Heart right ventricle (tissue), 16 donors: Measurements from ENCODE around the gene FLRT1. TPM values are rescaled to one million over a fixed set of nuclear protein-coding genes. Genes with fewer than 3 reads are reported as not detected.

ENCODE experiments used
- ATAC-seq, 8 donors: fragments of 200-7000 bp; cut with Tn5 transposase; one replicate each; pipeline ENCODE4 v1.9.1; 2020; ENCODE audit warnings: mild to moderate bottlenecking in 8 of 8, moderate library complexity in 8 of 8, moderate number of reproducible peaks in 1 of 8
- DNase-seq, 2 donors: peaks; one replicate each; pipeline ENCODE4 v3.0.0-alpha.2; 2020
- H3K27ac ChIP-seq, 10 donors: fragments of 200-600 bp; sonication (generic) in 2 of 10; one replicate each; pipeline versions ENCODE4 v1.5.0 to v1.8.0; 2020 to 2022; ENCODE audit warnings: mild to moderate bottlenecking in 3 of 10
- H3K27me3 ChIP-seq, 7 donors: fragments of 200-600 bp; one replicate each; pipeline ENCODE4 v1.8.0; 2021 to 2022; ENCODE audit warnings: mild to moderate bottlenecking in 2 of 7
- H3K36me3 ChIP-seq, 9 donors: fragments of 200-600 bp; sonication (generic) in 1 of 9; one replicate each; pipeline versions ENCODE4 v1.5.0 to v1.8.0; 2020 to 2022; ENCODE audit warnings: mild to moderate bottlenecking in 2 of 9
- H3K4me1 ChIP-seq, 9 donors: fragments of 200-600 bp; sonication (generic) in 1 of 9; one replicate each; pipeline versions ENCODE4 v1.5.0 to v1.8.0; 2020 to 2022; ENCODE audit warnings: mild to moderate bottlenecking in 4 of 9
- H3K4me3 ChIP-seq, 10 donors: fragments of 200-600 bp; sonication (generic) in 2 of 10; one replicate each; pipeline versions ENCODE4 v1.5.0 to v1.8.0; 2020 to 2022; ENCODE audit warnings: mild to moderate bottlenecking in 7 of 10, moderate library complexity in 2 of 10
- H3K9me3 ChIP-seq, 11 donors: fragments of 200-600 bp in 10 of 11; sonication (generic) in 2 of 11; one replicate each; pipeline versions ENCODE4 v1.5.0 to v1.8.0; 2013 to 2022; ENCODE audit warnings: mild to moderate bottlenecking in 2 of 11, control low read depth in 1 of 11, moderate library complexity in 1 of 11
- WGBS, 2 donors: extraction: QIAGEN DNeasy Blood & Tissue Kit; methylation state at CpG; one replicate each; pipeline ENCODE4 v1.1.7; 2013; ENCODE audit warnings: inconsistent platforms in 1 of 2; 5-methylcytosine and 5-hydroxymethylcytosine counted together
- intact Hi-C, 10 donors: fragments of 100-400 bp; cut with DNase I; formaldehyde crosslinking; loops; one replicate each; pipeline versions ENCODE4 v1.11.1 to v1.14.2; 2022
- polyA plus RNA-seq, 2 donors: library from polyadenylated mRNA; stranded (reverse); fragments of 200-250 nt; gene quantifications; one replicate each; pipeline ENCODE4 v1.2.3, GENCODE V29; 2013
- total RNA-seq, 10 donors: library from RNA; stranded (reverse); fragmentation: NEBNext Ultra II Directional in 3 of 10; extraction: Animal tissue kit (Norgen Biotek cat#: 25700) in 3 of 10; gene quantifications; one replicate each; pipeline versions ENCODE4 v1.2.1 to v1.2.4, GENCODE V29; 2021 to 2023
- TF ChIP-seq, protein P1 (sequence below), 9 donors: fragments of 200-600 bp; sonication (generic) in 2 of 9; IDR thresholded peaks; one replicate each; pipeline versions ENCODE4 v1.5.0 to v1.8.0; 2021 to 2022; ENCODE audit warnings: antibody characterized with exemption in 9 of 9, mild to moderate bottlenecking in 5 of 9, moderate library complexity in 1 of 9
- donor health status: Arrhythmogenic right ventricular cardiomyopathy.
- donor health status: ischemic (EF 13 %, LVEDD 7.1; RV severe dilation, severe dysfunction).
- donor health status: healthy with polysubstance abuse.
- donor health status: DM: no; HTN: yes; CAD: no.
- donor health status: DM: no; HTN: no; CAD: no.
- donor health status: ischemic (EF 25% LVEDD 6.9; RV normal size, moderate dysfunction).
- donor health status: ischemic (EF 25% LVEDD 5.7; RV mildly dilated, moderate dysfunction).
- donor health status: healthy.
- donor health status: DM: yes; HTN: yes; CAD: no.
- donor health status: Ischemic cardiomyopathy.
- donor health status: ischemic (EF 35%, LVEDD 5.7; RV mildly dilated, moderate dysfunction).
- donor health status: nonischemic (EF 11% LVEDD 7.7; RV severe dilation, severe dysfunction).
- donor health status: DM: yes; HTN: yes; CAD: no.
- donor health status: PGD.
- donor health status: ischemic (EF 29% LVEDD 5.4; RV normal size, mild dysfunction).
- donor health status: nonischemic (EF 23%, LVEDD 6.1; RV moderate dilation, normal function).

The FLRT1 gene
- total and polyA plus RNA-seq, 12 donors, result 0.17 to 0.83 (median 0.39) TPM

DNA sequence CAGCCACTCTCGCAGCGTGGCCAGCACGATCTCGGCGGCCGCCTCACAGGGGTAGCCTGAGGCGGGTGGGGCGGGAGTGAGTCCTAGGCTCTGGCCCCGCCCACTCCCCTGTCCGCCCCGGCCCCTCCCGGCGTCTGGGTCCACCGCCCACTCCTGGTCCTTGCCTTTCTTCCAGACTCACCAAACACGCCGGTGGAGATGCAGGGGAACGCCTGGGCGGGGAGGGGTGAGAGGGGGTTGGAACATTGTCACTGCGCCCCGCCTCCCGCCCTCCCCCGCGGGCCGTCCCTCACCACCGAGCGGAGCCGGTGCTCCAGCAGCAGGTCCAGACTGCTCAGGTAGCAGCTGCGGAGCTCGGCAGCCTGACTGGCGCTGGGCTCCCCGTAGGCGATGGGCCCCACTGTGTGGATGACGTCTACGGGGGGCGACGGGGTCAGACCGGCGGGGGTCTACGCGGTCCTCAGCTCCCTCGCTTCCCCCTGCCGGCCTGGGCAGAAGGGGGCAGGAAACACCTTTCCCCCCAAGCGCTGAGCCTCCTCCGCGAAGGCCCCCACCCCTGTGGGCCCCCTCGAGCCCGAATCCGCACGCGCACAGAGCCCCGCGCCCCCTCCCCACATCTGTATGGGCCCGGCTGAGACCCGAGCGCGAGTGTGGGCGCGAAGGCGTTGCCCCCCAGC is 36.2 kb upstream of the FLRT1 start:
- ATAC-seq (peak; percentile 16 to 39 (median 28)), DNase-seq (peak; percentile 48 to 55)
- Histone ChIP-seq H3K4me1 (peaks cover 23 to 56% (median 38%) of the 10 kb centered on the region in 9 donors), H3K27ac (no peak overlapping the region), H3K27me3 (peaks cover 0 to 51% (median 0%) of the 10 kb centered on the region in 7 donors), H3K36me3 (peaks cover 0 to 44% (median 21%) of the 10 kb centered on the region in 9 donors), H3K4me3 (peak overlapping the region in 8 of 10 donors; percentile 12 to 53 (median 49)), H3K9me3 (no peaks in the 10 kb centered on the region)
- 19 to 21% methylated on average over 53 to 59 of the region's 59 CpGs for WGBS, 2 donors
- intact Hi-C loops, result loop anchor here in 8 of 10 donors (1.0 to 2.0 kb wide), 4 partner anchors 149 to 153 kb away; no protein-coding TSS in a partner anchor
- TF ChIP-seq, protein P1, sequence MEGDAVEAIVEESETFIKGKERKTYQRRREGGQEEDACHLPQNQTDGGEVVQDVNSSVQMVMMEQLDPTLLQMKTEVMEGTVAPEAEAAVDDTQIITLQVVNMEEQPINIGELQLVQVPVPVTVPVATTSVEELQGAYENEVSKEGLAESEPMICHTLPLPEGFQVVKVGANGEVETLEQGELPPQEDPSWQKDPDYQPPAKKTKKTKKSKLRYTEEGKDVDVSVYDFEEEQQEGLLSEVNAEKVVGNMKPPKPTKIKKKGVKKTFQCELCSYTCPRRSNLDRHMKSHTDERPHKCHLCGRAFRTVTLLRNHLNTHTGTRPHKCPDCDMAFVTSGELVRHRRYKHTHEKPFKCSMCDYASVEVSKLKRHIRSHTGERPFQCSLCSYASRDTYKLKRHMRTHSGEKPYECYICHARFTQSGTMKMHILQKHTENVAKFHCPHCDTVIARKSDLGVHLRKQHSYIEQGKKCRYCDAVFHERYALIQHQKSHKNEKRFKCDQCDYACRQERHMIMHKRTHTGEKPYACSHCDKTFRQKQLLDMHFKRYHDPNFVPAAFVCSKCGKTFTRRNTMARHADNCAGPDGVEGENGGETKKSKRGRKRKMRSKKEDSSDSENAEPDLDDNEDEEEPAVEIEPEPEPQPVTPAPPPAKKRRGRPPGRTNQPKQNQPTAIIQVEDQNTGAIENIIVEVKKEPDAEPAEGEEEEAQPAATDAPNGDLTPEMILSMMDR (IDR thresholded peaks at IDR 0.05), result no peak

DNA sequence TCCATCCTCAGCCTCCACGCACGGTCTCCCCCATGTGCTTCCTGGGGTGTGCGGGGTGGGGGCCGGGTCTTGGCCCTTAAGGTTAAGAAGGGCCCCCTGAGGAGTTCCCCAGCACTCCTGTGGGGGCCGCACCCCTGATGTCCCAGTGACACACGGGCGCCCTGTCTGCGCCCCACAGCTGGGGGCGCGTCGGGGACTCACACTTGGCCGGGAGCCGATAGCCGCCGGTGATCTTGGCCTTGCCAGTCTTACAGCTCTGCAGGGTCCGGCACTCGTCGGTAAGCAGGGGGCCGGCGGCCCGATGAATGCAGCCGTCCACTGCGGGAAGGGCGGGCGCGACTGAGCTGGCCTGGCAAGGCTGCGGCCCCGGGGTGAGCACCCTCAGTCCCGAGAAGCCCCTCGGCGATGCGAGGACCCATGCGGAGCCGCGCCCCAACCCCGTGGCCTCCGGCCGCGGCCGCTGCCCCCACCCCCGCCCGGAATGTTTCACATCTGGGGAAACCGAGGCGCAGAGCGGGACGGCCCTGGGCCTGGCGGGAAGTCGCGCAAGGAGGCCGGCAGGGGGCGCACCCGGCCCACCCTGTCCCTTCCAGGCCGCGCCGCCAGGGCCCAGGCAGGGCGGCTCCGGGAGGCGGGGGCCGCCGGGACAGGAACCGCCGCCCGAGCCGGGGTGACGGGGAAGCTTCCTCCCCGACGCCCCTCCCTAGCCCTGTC is 35.5 kb upstream of the FLRT1 start:
- peak overlapping the region in 9 of 10 donors; percentile 30 to 53 (median 49) for H3K4me3 ChIP-seq
- DNase-seq, result peak; percentile 63 to 77
- peaks cover 23 to 55% (median 38%) of the 10 kb centered on the region in 9 donors for H3K4me1 ChIP-seq
- H3K27ac ChIP-seq, result peak overlapping the region in 2 of 10 donors; percentile 14 to 27
- peak; percentile 72 to 93 (median 88) for ATAC-seq
- H3K9me3 ChIP-seq, result no peaks in the 10 kb centered on the region
- intact Hi-C loops, result loop anchor here in 7 of 10 donors (1.0 to 2.0 kb wide), 3 partner anchors 148 to 153 kb away; no protein-coding TSS in a partner anchor
- H3K36me3 ChIP-seq, result peaks cover 0 to 37% (median 21%) of the 10 kb centered on the region in 9 donors
- H3K27me3 ChIP-seq, result peaks cover 0 to 54% (median 0%) of the 10 kb centered on the region in 7 donors
- 3 to 5% methylated on average over 66 to 67 of the region's 67 CpGs for WGBS, 2 donors
- TF ChIP-seq, protein P1 (IDR thresholded peaks at IDR 0.05), result peak; percentile 70 to 91 (median 83)

GRCh38 chr11:64000740-64001483 is 34.8 kb upstream of the FLRT1 start:
- Histone ChIP-seq H3K4me3 (peak overlapping the region in 9 of 10 donors; percentile 30 to 53 (median 49)), H3K27ac (peak overlapping the region in 2 of 10 donors; percentile 14 to 27), H3K4me1 (peaks cover 23 to 55% (median 38%) of the 10 kb centered on the region in 9 donors), H3K9me3 (no peaks in the 10 kb centered on the region), H3K27me3 (peaks cover 0 to 62% (median 0%) of the 10 kb centered on the region in 7 donors), H3K36me3 (peaks cover 0 to 32% (median 21%) of the 10 kb centered on the region in 9 donors)
- no peak for DNase-seq
- no peak for ATAC-seq
- 23 to 25% methylated on average over 60 of the region's 60 CpGs for WGBS, 2 donors
- TF ChIP-seq, protein P1 (IDR thresholded peaks at IDR 0.05), result peak in 1 of 9 donors; percentile 24
- intact Hi-C loops, result loop anchor here in 8 of 10 donors (1.0 to 2.0 kb wide), 3 partner anchors 147 to 152 kb away; no protein-coding TSS in a partner anchor
